GM12872 (cell line): ENCODE measurements around the gene GAD2.

Experiments used
- TF ChIP-seq, protein P1 (sequence below): IDR thresholded peaks from 3 replicates; pipeline ENCODE4 v1.5.1; 2011; ENCODE audit warnings: low read depth, mild to moderate bottlenecking, low read length, moderate library complexity; ENCODE audit not compliant: insufficient read depth

GAD2 gene

DNA sequence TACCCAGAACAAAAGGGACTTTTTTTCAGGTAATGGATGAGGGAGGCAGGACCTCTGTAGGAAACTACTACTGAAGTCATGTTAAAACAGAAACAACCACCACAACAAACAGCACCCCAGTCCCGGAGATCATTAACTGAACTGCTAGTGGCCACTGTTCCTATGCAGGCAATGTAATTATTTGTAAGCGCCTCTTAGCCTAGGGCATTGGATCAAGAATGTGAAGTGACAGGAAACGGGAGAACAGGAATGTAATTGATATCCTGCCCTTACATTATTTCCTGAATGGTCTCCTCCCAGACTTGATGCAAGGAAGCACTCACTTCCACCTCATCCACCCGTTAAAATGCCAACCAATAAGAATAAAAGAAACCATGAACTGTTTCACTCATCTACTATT is 16.7 kb upstream of the GAD2 start:
- TF ChIP-seq, protein P1, sequence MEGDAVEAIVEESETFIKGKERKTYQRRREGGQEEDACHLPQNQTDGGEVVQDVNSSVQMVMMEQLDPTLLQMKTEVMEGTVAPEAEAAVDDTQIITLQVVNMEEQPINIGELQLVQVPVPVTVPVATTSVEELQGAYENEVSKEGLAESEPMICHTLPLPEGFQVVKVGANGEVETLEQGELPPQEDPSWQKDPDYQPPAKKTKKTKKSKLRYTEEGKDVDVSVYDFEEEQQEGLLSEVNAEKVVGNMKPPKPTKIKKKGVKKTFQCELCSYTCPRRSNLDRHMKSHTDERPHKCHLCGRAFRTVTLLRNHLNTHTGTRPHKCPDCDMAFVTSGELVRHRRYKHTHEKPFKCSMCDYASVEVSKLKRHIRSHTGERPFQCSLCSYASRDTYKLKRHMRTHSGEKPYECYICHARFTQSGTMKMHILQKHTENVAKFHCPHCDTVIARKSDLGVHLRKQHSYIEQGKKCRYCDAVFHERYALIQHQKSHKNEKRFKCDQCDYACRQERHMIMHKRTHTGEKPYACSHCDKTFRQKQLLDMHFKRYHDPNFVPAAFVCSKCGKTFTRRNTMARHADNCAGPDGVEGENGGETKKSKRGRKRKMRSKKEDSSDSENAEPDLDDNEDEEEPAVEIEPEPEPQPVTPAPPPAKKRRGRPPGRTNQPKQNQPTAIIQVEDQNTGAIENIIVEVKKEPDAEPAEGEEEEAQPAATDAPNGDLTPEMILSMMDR, result no peak

DNA sequence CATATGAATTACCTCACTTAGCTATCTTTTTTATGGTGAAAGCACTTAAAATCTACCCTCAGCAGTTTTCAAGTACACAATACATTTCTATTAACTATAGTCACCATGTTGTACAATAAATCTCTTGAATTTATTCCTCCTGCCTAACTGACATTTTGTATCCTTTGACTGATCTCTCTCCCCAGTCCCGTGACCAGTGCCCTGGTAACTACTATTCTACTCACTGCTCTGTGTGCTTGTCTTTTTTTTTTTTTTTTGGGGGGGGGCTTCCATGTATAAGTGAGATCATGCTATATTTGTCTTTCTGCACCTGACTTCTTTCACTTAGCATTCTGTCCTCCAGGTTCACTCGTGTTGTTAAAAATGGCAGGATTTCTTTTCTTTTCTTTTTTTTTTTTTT is 11.4 kb upstream of the GAD2 start:
- TF ChIP-seq, protein P1, result no peak

DNA sequence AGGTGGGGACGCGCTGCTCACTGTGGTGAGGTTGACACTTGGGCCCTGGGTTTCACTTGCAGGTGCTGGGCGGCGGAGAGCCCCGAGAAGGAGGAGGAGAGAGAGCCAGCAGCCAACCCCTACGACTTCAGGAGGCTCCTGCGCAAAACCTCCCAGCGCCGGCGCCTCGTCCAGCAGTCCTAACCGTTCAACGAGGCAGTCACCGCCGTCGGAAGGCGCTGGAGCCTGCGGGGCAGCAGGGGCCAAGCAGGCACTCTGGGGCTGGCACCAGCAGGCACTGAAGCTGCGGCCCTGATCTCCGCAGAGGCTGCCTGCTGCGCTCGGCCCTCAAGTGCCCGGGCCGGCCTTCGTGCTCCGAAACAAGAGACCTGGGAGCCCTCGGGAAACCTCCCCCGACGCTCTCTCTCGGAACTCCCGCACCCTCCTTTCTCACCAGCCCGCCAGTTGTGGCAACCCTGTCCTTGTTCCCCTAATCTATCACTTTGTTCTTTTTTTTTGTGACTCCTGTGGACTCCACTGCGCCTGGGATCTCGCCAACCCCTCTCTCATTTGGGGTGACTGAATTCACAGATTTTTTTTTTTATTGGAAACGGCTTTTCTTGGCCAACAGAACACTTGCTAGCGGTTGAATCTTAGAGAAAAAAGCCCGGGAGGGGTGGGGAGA is 4.7 kb upstream of the GAD2 start:
- TF ChIP-seq, protein P1, result no peak

DNA sequence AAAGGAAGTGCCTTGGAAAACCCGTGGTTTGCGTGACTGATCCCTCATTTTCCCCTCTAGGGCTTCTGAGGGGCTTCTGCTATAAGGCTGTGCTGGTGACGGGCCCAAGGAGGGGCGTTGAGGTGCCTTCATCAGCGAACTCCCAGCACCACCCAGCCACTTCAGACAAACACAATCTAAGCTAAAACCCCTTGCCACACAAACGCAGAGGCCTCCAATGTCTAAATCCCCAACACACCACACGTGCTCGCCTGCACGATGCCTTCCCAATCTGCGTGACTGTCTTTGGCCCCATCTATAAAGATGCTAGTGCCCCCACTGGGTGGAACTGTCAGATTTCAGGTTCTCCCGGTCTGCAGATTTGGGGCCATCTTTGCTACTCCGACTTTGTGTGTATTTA is 4.1 kb upstream of the GAD2 start:
- TF ChIP-seq, protein P1, result no peak

DNA sequence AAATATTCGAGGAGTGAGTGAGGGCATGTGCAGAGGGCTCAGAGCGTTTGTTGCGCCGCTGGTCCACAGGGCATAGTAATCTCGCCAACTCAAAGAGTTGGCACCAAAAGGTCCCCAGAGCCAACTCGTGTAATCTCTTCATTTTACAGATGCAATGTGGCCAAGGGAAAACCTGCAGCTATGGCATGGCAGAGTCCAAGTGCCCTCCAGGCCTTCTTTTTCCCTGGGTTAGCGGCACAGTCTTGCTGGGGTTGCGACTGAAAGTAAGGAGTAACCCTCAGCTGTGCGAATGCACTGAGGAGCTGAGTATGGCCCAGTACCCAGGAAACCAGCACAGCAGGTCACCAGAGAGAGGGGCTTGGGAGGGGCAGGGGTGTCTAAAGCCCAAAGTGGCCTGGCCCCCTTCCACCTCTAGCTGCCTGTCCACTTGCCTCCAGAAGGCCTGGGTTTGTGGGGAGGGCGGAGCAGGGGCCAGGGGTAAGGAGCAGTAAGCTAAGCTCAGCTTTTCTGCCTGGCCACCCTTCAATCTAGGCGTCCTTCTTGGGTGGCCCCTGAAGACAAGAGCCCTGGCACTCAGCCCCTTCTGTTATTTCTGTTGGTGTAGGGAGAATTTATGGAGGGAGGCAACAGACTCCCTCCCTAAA is 3.3 kb upstream of the GAD2 start:
- TF ChIP-seq, protein P1, result no peak

DNA sequence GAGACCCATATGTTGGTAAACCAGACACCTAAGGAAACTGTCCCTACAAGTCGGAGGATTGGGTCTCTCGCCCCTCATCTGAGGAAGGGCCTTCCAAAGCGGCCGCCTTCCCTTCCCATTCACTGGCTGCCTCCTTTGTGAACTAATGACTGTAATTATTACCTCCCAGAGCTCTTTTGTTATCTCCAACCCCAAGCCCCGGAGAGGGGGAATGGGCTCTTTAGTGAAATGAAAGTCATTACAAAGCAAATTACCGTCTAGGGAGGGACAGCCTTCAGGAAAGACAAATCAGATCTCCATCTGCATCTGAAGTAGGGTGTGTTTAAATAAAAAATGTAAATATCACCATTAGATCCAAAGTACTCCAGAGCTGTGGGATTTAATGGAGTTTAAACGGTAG is 2.6 kb upstream of the GAD2 start:
- TF ChIP-seq, protein P1, result no peak

DNA sequence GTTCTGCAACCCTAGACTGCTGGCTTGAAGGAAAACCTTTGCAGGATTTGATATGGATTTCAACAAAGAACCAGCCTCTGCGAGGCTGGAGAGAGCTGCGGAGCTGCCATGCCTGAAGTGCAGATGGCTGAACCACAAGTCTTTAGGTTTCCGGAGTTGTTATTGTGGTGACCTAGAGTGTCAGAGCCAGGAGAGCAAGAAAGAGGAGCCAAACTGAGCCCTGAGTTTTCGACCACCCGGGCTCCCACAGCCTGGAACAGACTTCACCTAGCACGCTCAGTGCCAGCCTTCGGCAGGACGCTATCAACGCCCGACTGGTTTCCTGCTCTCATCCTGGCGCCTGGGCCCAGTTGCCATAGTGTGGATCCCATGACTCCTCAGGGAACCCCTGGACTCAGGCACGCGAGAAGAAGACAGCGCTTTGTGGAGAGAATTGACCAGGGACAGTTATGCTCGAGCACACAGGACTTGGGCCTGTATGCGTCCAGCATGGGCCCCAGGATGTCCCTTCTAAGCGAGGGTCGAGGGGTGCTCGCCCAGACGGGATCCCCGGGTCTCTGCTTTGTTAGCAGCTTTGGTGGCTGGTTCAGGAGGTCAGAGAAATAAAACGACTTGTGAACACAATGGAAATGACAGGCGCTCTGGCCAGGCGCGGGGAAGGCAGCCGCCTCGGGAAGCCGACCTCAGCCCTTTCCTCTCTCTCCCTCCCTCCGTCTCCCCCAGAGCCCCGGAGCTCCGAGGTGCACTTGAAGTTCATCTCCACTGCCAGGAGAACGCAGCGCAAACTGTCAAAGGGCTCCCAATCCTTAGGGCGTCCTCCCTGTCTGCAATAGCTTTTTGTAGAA is 1.8 kb upstream of the GAD2 start:
- TF ChIP-seq, protein P1, result no peak
